Sigmoid colon (tissue), 4 donors: ENCODE data around the gene SIX1.

Experiments used
- CTCF ChIP-seq, 4 experiments: fragments of 450-650 bp in 3 of 4; fragments of 200-600 bp in 1 of 4; IDR thresholded peaks; one replicate each; pipeline ENCODE4 v1.5.1; 2016 to 2019; ENCODE audit warnings: antibody characterized with exemption in 4 of 4, mild to moderate bottlenecking in 3 of 4, moderate library complexity in 2 of 4
- EP300 ChIP-seq, 4 donors: sonication (generic); formaldehyde crosslinking; IDR thresholded peaks; one replicate each; pipeline ENCODE4 v1.6.1; 2017; ENCODE audit warnings: antibody characterized with exemption in 4 of 4
- POLR2A ChIP-seq, 2 donors: fragments of 450-650 bp; IDR thresholded peaks; one replicate each; pipeline ENCODE4 v1.6.1; 2016; ENCODE audit warnings: antibody characterized with exemption in 2 of 2, mild to moderate bottlenecking in 2 of 2, moderate library complexity in 2 of 2
- POLR2AphosphoS5 ChIP-seq, 4 donors: sonication (generic); formaldehyde crosslinking; IDR thresholded peaks; one replicate each; pipeline ENCODE4 v1.6.1; 2017; ENCODE audit warnings: antibody characterized with exemption in 4 of 4

- TF ChIP-seq POLR2A (IDR thresholded peaks at IDR 0.05) (no peak), CTCF (IDR thresholded peaks at IDR 0.05) (no peak), EP300 (IDR thresholded peaks at IDR 0.05) (no peak), POLR2AphosphoS5 (IDR thresholded peaks at IDR 0.05) (no peak)
Observed at GRCh38 chr14:60677701-60678100, 28.4 kb upstream of the SIX1 start.
